ENCODE measurements around the gene COL23A1.

Gene COL23A1

GRCh38 chr5:178450121-178451028 lies 139.8 kb downstream of the COL23A1 start:
- TF ChIP-seq CTCF (IDR thresholded peaks at IDR 0.05; ENCODE audit: low read length, missing control alignments) = no peak
- no peak overlapping the region for H3K4me3 ChIP-seq (replicated peaks; ENCODE audit: low read depth, low read length)
- no peak for DNase-seq (ENCODE audit: low read depth)

GRCh38 chr5:178449163-178450070 lies 140.8 kb downstream of the COL23A1 start:
- no peak for DNase-seq (ENCODE audit: low read depth)
- no peak for TF ChIP-seq CTCF (IDR thresholded peaks at IDR 0.05; ENCODE audit: low read length, missing control alignments)
- H3K4me3 ChIP-seq (replicated peaks; ENCODE audit: low read depth, low read length) = no peak overlapping the region

GRCh38 chr5:178445534-178445933 lies 144.7 kb downstream of the COL23A1 start:
- DNase-seq (ENCODE audit: low read depth) = no peak
- TF ChIP-seq CTCF (IDR thresholded peaks at IDR 0.05; ENCODE audit: low read length, missing control alignments) = no peak
- no peak overlapping the region for H3K4me3 ChIP-seq (replicated peaks; ENCODE audit: low read depth, low read length)

- no peak for TF ChIP-seq CTCF (IDR thresholded peaks at IDR 0.05; ENCODE audit: low read length, missing control alignments)
- DNase-seq (ENCODE audit: low read depth) = no peak
- H3K4me3 ChIP-seq (replicated peaks; ENCODE audit: low read depth, low read length) = no peak overlapping the region
Measured at GRCh38 chr5:178442405-178443257, 147.6 kb downstream of the COL23A1 start.

GRCh38 chr5:178441486-178442270 lies 148.5 kb downstream of the COL23A1 start:
- H3K4me3 ChIP-seq (replicated peaks; ENCODE audit: low read depth, low read length) = no peak overlapping the region
- TF ChIP-seq CTCF (IDR thresholded peaks at IDR 0.05; ENCODE audit: low read length, missing control alignments) = no peak
- no peak for DNase-seq (ENCODE audit: low read depth)

GRCh38 chr5:178440181-178440580 lies 150.0 kb downstream of the COL23A1 start:
- DNase-seq (ENCODE audit: low read depth) = no peak
- no peak for TF ChIP-seq CTCF (IDR thresholded peaks at IDR 0.05; ENCODE audit: low read length, missing control alignments)
- no peak overlapping the region for H3K4me3 ChIP-seq (replicated peaks; ENCODE audit: low read depth, low read length)

Measured in fibroblast of pulmonary artery (primary cell).